Effector memory CD8-positive, alpha-beta T cell (primary cell): ENCODE measurements around the gene ARAP2.

Experiments used
- ATAC-seq: fragments of 150-1000 bp; cut with Tn5 transposase; replicated peaks from 2 replicates; pipeline ENCODE4 v1.10.0; 2021; ENCODE audit warnings: mild to moderate bottlenecking, moderate library complexity
- DNase-seq, 3 experiments: peaks; one replicate each; pipeline ENCODE4 v3.0.0; 2021
- H3K27ac Mint-ChIP-seq, 2 donors: one replicate each; pipeline ENCODE4 v1.8.0; 2022; ENCODE audit warnings: mild to moderate bottlenecking in 2 of 2, mixed read lengths in 2 of 2, moderate library complexity in 2 of 2
- H3K27me3 Mint-ChIP-seq, 2 donors: one replicate each; pipeline ENCODE4 v1.8.0; 2022; ENCODE audit warnings: mixed read lengths in 2 of 2
- H3K36me3 Mint-ChIP-seq: one replicate; pipeline ENCODE4 v1.8.0; 2022; ENCODE audit warnings: mild to moderate bottlenecking, moderate library complexity, mixed read lengths; ENCODE audit not compliant: insufficient read depth
- H3K4me1 Mint-ChIP-seq, 2 donors: one replicate each; pipeline ENCODE4 v1.8.0; 2022; ENCODE audit warnings: low read depth in 2 of 2, mixed read lengths in 2 of 2
- H3K4me3 Mint-ChIP-seq, 2 donors: one replicate each; pipeline ENCODE4 v1.8.0; 2022; ENCODE audit warnings: mild to moderate bottlenecking in 2 of 2, mixed read lengths in 2 of 2, moderate library complexity in 2 of 2
- H3K9me3 Mint-ChIP-seq, 2 donors: one replicate each; pipeline ENCODE4 v1.8.0; 2022; ENCODE audit warnings: mixed read lengths in 2 of 2

Gene ARAP2

GRCh38 chr4:36278789-36279188 lies 34.5 kb upstream of the ARAP2 start:
- Mint-ChIP-seq H3K27ac (peak overlapping the region; percentile 26 to 98), H3K4me3 (peak overlapping the region; percentile 27 to 91), H3K9me3 (peaks cover 0 to 9% of the 10 kb centered on the region in 2 donors), H3K27me3 (no peaks in the 10 kb centered on the region), H3K4me1 (peaks cover 34 to 63% of the 10 kb centered on the region in 2 donors), H3K36me3 (peaks cover 16% of the 10 kb centered on the region)
- ATAC-seq: peak; percentile 45
- DNase-seq: no peak

GRCh38 chr4:36277533-36277932 lies 33.2 kb upstream of the ARAP2 start:
- peaks cover 29 to 52% of the 10 kb centered on the region in 2 donors for H3K4me1 Mint-ChIP-seq
- no peak for ATAC-seq
- H3K9me3 Mint-ChIP-seq: peaks cover 0 to 9% of the 10 kb centered on the region in 2 donors
- DNase-seq: no peak
- peak overlapping the region in 1 of 2 donors; percentile 47 for H3K27ac Mint-ChIP-seq
- peaks cover 12% of the 10 kb centered on the region for H3K36me3 Mint-ChIP-seq
- no peaks in the 10 kb centered on the region for H3K27me3 Mint-ChIP-seq
- H3K4me3 Mint-ChIP-seq: peak overlapping the region in 1 of 2 donors; percentile 48

- Mint-ChIP-seq H3K27ac (peak overlapping the region in 1 of 2 donors; percentile 23), H3K9me3 (no peaks in the 10 kb centered on the region)
Observed at GRCh38 chr4:36274158-36274557, 29.8 kb upstream of the ARAP2 start.

DNA sequence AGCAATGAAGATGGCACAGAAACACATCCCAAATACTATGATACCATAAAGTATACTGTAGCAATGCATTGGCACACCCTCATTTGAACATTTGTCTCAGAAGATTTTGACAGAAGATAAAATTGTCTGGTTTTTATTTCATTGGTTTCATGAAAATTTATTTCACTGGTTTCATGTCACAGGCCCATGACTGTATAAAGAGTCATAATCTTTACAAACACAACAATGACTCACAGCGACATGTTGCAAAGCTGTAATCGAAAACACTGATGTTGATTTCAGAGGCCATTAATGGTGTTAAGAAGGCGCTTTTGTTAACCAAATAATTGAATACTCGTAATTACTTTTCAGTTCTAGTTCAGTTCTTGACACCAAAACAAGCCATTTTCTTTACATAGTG lies 29.0 kb upstream of the ARAP2 start:
- peaks cover 14 to 31% of the 10 kb centered on the region in 2 donors for H3K4me1 Mint-ChIP-seq
- H3K27me3 Mint-ChIP-seq: no peaks in the 10 kb centered on the region
- peaks cover 5% of the 10 kb centered on the region for H3K36me3 Mint-ChIP-seq
- no peak for ATAC-seq
- no peaks in the 10 kb centered on the region for H3K9me3 Mint-ChIP-seq
- no peak overlapping the region for H3K4me3 Mint-ChIP-seq
- no peak for DNase-seq
- H3K27ac Mint-ChIP-seq: no peak overlapping the region

More at GRCh38 chr4:36274158-36274557, 29.8 kb upstream of the ARAP2 start:
- H3K27me3 Mint-ChIP-seq: no peaks in the 10 kb centered on the region
- H3K4me1 Mint-ChIP-seq: peaks cover 13 to 31% of the 10 kb centered on the region in 2 donors
- DNase-seq (no peak), ATAC-seq (no peak)
- peaks cover 2% of the 10 kb centered on the region for H3K36me3 Mint-ChIP-seq
- H3K4me3 Mint-ChIP-seq: no peak overlapping the region

GRCh38 chr4:36269533-36270173 lies 25.3 kb upstream of the ARAP2 start:
- peak overlapping the region; percentile 91 to 98 for H3K27ac Mint-ChIP-seq

GRCh38 chr4:36269101-36269500 lies 24.8 kb upstream of the ARAP2 start:
- H3K9me3 Mint-ChIP-seq: no peaks in the 10 kb centered on the region
- ATAC-seq (peak; percentile 98), DNase-seq (peak; percentile 44 to 68 (median 53))
- H3K27me3 Mint-ChIP-seq: no peaks in the 10 kb centered on the region
- H3K27ac Mint-ChIP-seq: peak overlapping the region; percentile 91 to 98
- peaks cover 22 to 54% of the 10 kb centered on the region in 2 donors for H3K4me1 Mint-ChIP-seq
- H3K36me3 Mint-ChIP-seq: peaks cover 5% of the 10 kb centered on the region
- H3K4me3 Mint-ChIP-seq: peak overlapping the region; percentile 17 to 39

More at GRCh38 chr4:36269533-36270173, 25.3 kb upstream of the ARAP2 start:
- no peaks in the 10 kb centered on the region for H3K27me3 Mint-ChIP-seq
- peaks cover 5% of the 10 kb centered on the region for H3K36me3 Mint-ChIP-seq
- no peak for ATAC-seq
- H3K4me1 Mint-ChIP-seq: peaks cover 17 to 49% of the 10 kb centered on the region in 2 donors
- DNase-seq: no peak
- H3K9me3 Mint-ChIP-seq: no peaks in the 10 kb centered on the region
- H3K4me3 Mint-ChIP-seq: peak overlapping the region in 1 of 2 donors; percentile 39

DNA sequence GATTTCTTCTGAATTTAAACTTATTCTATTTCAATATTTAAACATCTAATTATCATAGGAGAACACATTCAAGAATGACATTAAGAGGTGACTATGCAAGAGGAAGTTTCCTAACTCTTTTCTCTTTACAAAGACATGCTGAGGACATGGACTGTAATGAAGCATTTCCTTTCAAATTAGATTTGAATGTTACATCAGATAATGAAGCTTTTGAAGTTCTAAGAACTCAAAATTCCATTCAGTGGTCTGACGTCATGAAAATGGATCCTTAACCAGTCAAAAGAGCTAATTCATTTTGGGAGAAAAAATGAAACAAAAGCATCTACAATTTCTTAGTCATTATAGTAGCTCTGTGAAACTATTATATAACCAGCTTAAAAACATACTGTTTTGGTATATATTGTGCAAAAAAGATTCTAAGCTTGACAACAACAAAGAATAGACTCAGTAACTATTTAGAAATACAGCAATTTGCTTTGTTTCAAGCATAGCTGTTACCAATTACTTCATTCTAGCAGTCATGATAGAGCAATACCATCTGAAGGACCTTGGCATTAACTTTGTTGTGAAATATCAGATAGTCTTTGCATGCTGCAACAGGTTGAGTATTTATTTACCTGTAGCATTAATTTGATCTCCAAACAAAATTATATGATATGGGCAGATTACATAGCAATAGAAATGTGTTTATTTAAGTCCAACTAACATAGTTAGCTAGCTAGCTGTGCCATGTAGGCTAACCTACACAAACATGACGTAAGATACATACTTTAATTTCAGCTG lies 23.4 kb upstream of the ARAP2 start:
- Mint-ChIP-seq H3K4me3 (peak overlapping the region in 1 of 2 donors; percentile 39), H3K36me3 (peaks cover 5% of the 10 kb centered on the region), H3K9me3 (no peaks in the 10 kb centered on the region), H3K27me3 (no peaks in the 10 kb centered on the region), H3K27ac (peak overlapping the region; percentile 91 to 98), H3K4me1 (peaks cover 22 to 57% of the 10 kb centered on the region in 2 donors)
- ATAC-seq (no peak), DNase-seq (no peak)

- H3K36me3 Mint-ChIP-seq: peaks cover 4% of the 10 kb centered on the region
- no peak for DNase-seq
- peaks cover 18 to 48% of the 10 kb centered on the region in 2 donors for H3K4me1 Mint-ChIP-seq
- H3K4me3 Mint-ChIP-seq: no peak overlapping the region
- no peaks in the 10 kb centered on the region for H3K27me3 Mint-ChIP-seq
- H3K27ac Mint-ChIP-seq: peak overlapping the region in 1 of 2 donors; percentile 9
- ATAC-seq: no peak
- H3K9me3 Mint-ChIP-seq: peaks cover 0 to 3% of the 10 kb centered on the region in 2 donors
Observed at GRCh38 chr4:36264207-36264826, 20.0 kb upstream of the ARAP2 start.

- no peak for ATAC-seq
- Mint-ChIP-seq H3K27me3 (no peaks in the 10 kb centered on the region), H3K36me3 (peaks cover 7% of the 10 kb centered on the region), H3K4me3 (no peak overlapping the region), H3K9me3 (peaks cover 0 to 3% of the 10 kb centered on the region in 2 donors), H3K4me1 (peaks cover 20 to 29% of the 10 kb centered on the region in 2 donors), H3K27ac (no peak overlapping the region)
- DNase-seq: no peak
Observed at GRCh38 chr4:36260731-36261130, 16.4 kb upstream of the ARAP2 start.

DNA sequence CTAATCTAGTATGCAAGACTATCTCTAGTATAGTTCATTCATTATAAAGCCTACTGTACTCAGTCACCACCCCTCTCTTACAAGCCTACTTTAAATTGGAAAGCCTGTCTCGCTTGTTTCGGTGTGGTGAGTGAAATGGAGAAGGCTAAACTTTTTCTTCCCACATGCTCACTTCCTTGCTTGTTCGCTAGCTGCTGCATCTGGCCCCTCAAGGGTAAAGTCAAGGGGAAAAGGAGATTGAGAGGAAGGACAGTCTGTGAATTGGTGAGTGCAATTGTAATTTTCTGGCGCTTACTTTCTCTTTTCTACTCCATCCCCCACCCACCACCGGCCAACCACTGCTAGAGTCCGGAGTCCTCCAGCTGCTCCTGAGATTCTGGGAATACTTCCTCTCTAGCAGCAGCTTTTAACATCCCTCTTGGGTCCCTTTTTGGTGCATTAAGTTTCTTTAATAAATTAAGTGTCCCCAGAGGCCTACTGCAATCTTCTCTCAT lies 12.1 kb upstream of the ARAP2 start:
- Mint-ChIP-seq H3K36me3 (peaks cover 14% of the 10 kb centered on the region), H3K4me1 (peaks cover 36 to 48% of the 10 kb centered on the region in 2 donors), H3K27me3 (no peaks in the 10 kb centered on the region), H3K4me3 (peak overlapping the region; percentile 76 to 81), H3K27ac (peak overlapping the region; percentile 90 to 93), H3K9me3 (peaks cover 0 to 3% of the 10 kb centered on the region in 2 donors)
- DNase-seq: no peak
- no peak for ATAC-seq

DNA sequence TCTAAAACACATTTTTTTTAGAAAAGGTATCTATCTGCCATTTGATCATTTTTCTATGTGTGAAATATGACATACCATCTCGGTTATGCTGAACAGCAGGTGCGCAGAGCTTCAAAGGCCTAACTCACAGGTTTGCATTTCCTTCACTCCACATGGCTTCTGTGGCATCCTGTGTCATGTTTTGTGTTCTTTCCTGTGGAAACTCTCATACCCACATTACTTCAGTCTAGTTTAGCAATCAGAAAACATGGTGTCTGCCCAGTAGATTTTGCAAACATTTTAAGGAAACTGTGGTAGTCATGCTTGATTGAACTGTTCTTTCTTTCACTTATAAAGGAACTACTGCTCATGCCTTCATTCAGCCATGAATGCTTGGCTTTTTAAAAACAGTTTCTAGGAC lies 11.3 kb upstream of the ARAP2 start:
- Mint-ChIP-seq H3K36me3 (peaks cover 14% of the 10 kb centered on the region), H3K27ac (peak overlapping the region; percentile 90 to 93), H3K9me3 (no peaks in the 10 kb centered on the region), H3K4me3 (peak overlapping the region; percentile 76 to 81), H3K4me1 (peaks cover 37 to 51% of the 10 kb centered on the region in 2 donors), H3K27me3 (no peaks in the 10 kb centered on the region)
- peak; percentile 59 to 66 (median 65) for DNase-seq
- peak; percentile 97 for ATAC-seq

- Mint-ChIP-seq H3K27ac (peak overlapping the region; percentile 55 to 93), H3K27me3 (no peaks in the 10 kb centered on the region), H3K9me3 (no peaks in the 10 kb centered on the region), H3K36me3 (peaks cover 14% of the 10 kb centered on the region), H3K4me1 (peaks cover 37 to 56% of the 10 kb centered on the region in 2 donors), H3K4me3 (peak overlapping the region; percentile 44 to 81)
- ATAC-seq (no peak), DNase-seq (no peak)
Observed at GRCh38 chr4:36254371-36254770, 10.1 kb upstream of the ARAP2 start.

DNA sequence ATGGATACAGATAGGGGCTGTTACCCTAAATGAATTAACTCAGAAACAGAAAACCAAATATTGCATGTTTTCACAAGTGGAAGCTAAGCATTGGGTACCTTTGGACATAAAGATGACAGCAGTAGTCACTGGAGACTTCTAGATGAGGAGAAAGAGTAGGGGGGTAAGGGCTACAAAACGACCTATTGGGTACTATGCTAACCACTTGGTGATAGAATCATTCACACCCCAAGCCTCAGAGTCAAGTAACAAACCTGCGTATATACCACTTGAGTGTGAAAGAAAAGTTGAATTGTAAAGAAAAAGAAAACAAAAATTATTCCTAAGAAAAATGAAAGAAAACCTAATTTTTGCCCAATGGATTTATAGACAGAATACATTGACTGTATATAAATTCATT lies 7.7 kb upstream of the ARAP2 start:
- Mint-ChIP-seq H3K36me3 (peaks cover 14% of the 10 kb centered on the region), H3K27ac (peak overlapping the region in 1 of 2 donors; percentile 38), H3K4me1 (peaks cover 35 to 57% of the 10 kb centered on the region in 2 donors), H3K27me3 (no peaks in the 10 kb centered on the region), H3K4me3 (peak overlapping the region in 1 of 2 donors; percentile 32), H3K9me3 (no peaks in the 10 kb centered on the region)
- ATAC-seq (peak; percentile 18), DNase-seq (no peak)
